Panc1 (cell line): ENCODE results near the gene PIGL.

Experiments used
- CTCF ChIP-seq: fragments of 450-650 bp; IDR thresholded peaks from 2 replicates; pipeline ENCODE4 v1.5.1; 2017; ENCODE audit warnings: mild to moderate bottlenecking
- POLR2AphosphoS5 ChIP-seq: IDR thresholded peaks from 2 replicates; pipeline ENCODE4 v1.6.1; 2012; ENCODE audit warnings: mild to moderate bottlenecking, low read depth, low read length, moderate library complexity
- SIN3A ChIP-seq: IDR thresholded peaks from 2 replicates; pipeline ENCODE4 v1.6.1; 2012; ENCODE audit warnings: low read depth, mild to moderate bottlenecking, low read length, moderate library complexity, borderline replicate concordance; ENCODE audit not compliant: insufficient read depth

- TF ChIP-seq CTCF (no peak), SIN3A (no peak), POLR2AphosphoS5 (no peak)
Observed at GRCh38 chr17:16255481-16255921, 38.5 kb downstream of the PIGL start.
